Esophagus muscularis mucosa (tissue), 4 donors: ENCODE data around the gene ITGA5. TPM values are rescaled to one million over a fixed set of nuclear protein-coding genes. Genes with fewer than 3 reads are reported as not detected.
A peak's percentile ranks its signal among the peaks of the same experiment; 100 is the strongest.

Experiments
- DNase-seq: peaks from one replicate; pipeline ENCODE4 v3.0.0-alpha.2; 2017; ENCODE audit errors: extremely low spot score
- H3K27ac ChIP-seq, 4 donors: fragments of 200-600 bp; sonication (generic); replicated peaks in 1 of 4; 1 replicate in 3 of 4; 2 replicates in 1 of 4; pipeline ENCODE4 v1.5.1; 2016 to 2019; ENCODE audit warnings: mild to moderate bottlenecking in 1 of 4
- H3K27me3 ChIP-seq, 4 donors: fragments of 200-600 bp; sonication (generic); one replicate each; pipeline versions ENCODE4 v1.5.1 to v1.6.0; 2016 to 2019
- H3K36me3 ChIP-seq, 4 donors: fragments of 200-600 bp; sonication (generic); one replicate each; pipeline ENCODE4 v1.5.1; 2016 to 2019
- H3K4me1 ChIP-seq, 4 donors: fragments of 200-600 bp; sonication (generic); one replicate each; pipeline ENCODE4 v1.5.1; 2016 to 2019
- H3K4me3 ChIP-seq, 4 donors: fragments of 200-600 bp; sonication (generic); 1 replicate in 2 of 4; 2 replicates in 2 of 4; pipeline ENCODE4 v1.5.1; 2016 to 2019; ENCODE audit warnings: mild to moderate bottlenecking in 4 of 4, moderate library complexity in 1 of 4
- H3K9me3 ChIP-seq, 4 donors: fragments of 200-600 bp; sonication (generic); 1 replicate in 3 of 4; 2 replicates in 1 of 4; pipeline ENCODE4 v1.5.1; 2016 to 2019
- CTCF ChIP-seq, 3 experiments: fragments of 200-600 bp in 2 of 3; fragments of 450-650 bp in 1 of 3; sonication (generic) in 2 of 3; IDR thresholded peaks; one replicate each; pipeline ENCODE4 v1.5.1; 2017 to 2019; ENCODE audit warnings: antibody characterized with exemption in 3 of 3, mild to moderate bottlenecking in 2 of 3, moderate library complexity in 1 of 3
- EP300 ChIP-seq: sonication (generic); formaldehyde crosslinking; IDR thresholded peaks from one replicate; pipeline ENCODE4 v1.6.1; 2017; ENCODE audit warnings: antibody characterized with exemption
- POLR2A ChIP-seq: fragments of 450-650 bp; IDR thresholded peaks from one replicate; pipeline ENCODE4 v1.6.1; 2017; ENCODE audit warnings: antibody characterized with exemption, moderate library complexity, mild to moderate bottlenecking, low read depth
- POLR2AphosphoS5 ChIP-seq, 2 donors: sonication (generic); formaldehyde crosslinking; IDR thresholded peaks; one replicate each; pipeline ENCODE4 v1.6.1; 2017; ENCODE audit warnings: antibody characterized with exemption in 2 of 2
- WGBS: methylation state at CpG from one replicate; pipeline ENCODE4 v1.1.5; 2018; 5-methylcytosine and 5-hydroxymethylcytosine counted together
- intact Hi-C: fragments of 100-400 bp; cut with DNase I; formaldehyde crosslinking; loops from one replicate; pipeline ENCODE4 v1.15.1; 2023
- total RNA-seq, 4 donors: library from RNA; depleted of rRNA; stranded (reverse); fragments of >200 nt; gene quantifications; one replicate each; pipeline versions ENCODE4 v1.1.0 to v1.2.1, GENCODE V29; 2016

Gene ITGA5
- total RNA-seq, 4 donors from 2014 or later = 264 to 785 (median 602) TPM

- Histone ChIP-seq H3K9me3 (no peaks in the 10 kb centered on the region), H3K27ac (peak overlapping the region; percentile 14 to 97 (median 40)), H3K27me3 (no peaks in the 10 kb centered on the region), H3K4me1 (peaks cover 60 to 99% (median 93%) of the 10 kb centered on the region in 4 donors), H3K36me3 (peaks cover 59 to 89% (median 77%) of the 10 kb centered on the region in 4 donors), H3K4me3 (no peak overlapping the region)
- TF ChIP-seq POLR2AphosphoS5 (IDR thresholded peaks at IDR 0.05) = peak in 1 of 2 donors; percentile 27
- TF ChIP-seq POLR2A = no peak
- no peak for DNase-seq
- intact Hi-C loops = no loop called here
- 71% methylated on average over 6 of the region's 8 CpGs for WGBS
Measured at GRCh38 chr12:54409267-54409666, 9.8 kb downstream of the ITGA5 start.

DNA sequence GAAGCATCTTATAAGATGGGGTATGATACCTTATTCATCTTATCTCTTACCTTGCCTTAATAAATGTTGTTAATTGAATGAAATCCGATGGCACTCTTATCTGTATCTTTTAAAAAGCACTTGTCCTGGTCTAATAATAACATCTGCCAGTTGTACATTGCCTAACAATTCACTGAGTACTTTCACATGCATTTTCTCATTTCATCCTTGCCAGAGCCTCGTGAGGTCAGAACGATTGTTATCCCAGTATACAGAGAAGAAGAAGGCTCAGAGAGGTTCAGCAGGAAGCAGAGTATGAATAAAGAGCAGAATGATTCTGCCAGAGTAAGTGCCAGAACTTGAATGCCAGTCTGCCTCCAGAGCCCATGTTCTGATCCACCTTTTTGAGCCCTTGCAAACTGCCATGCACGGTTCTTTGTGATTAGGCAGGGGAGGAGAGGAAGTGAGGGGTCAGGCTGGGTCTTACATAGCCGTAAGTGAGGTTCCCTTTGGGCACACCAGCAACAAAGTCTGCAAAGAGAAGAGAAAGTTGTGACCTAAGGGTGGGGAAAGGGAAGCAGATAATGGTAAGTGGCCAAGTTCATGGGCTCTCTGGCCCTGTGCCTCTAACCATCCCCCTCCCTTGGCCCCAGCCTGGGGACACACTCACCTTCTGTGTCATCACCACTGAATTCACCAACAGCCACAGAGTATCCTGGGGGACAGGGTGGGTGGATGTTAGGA, 11.7 kb downstream of the ITGA5 start:
- H3K9me3 ChIP-seq = no peaks in the 10 kb centered on the region
- intact Hi-C loops = no loop called here
- no peaks in the 10 kb centered on the region for H3K27me3 ChIP-seq
- H3K36me3 ChIP-seq = peaks cover 78 to 100% (median 97%) of the 10 kb centered on the region in 4 donors
- no peak for DNase-seq
- no peak overlapping the region for H3K4me3 ChIP-seq
- peaks cover 41 to 98% (median 83%) of the 10 kb centered on the region in 4 donors for H3K4me1 ChIP-seq
- peak overlapping the region; percentile 52 to 97 (median 66) for H3K27ac ChIP-seq
- no peak for TF ChIP-seq EP300
- TF ChIP-seq CTCF (IDR thresholded peaks at IDR 0.05) = no peak
- no peak for TF ChIP-seq POLR2A
- peak; percentile 11 to 45 for TF ChIP-seq POLR2AphosphoS5 (IDR thresholded peaks at IDR 0.05)
- 47% methylated on average over 5 of the region's 5 CpGs for WGBS

DNA sequence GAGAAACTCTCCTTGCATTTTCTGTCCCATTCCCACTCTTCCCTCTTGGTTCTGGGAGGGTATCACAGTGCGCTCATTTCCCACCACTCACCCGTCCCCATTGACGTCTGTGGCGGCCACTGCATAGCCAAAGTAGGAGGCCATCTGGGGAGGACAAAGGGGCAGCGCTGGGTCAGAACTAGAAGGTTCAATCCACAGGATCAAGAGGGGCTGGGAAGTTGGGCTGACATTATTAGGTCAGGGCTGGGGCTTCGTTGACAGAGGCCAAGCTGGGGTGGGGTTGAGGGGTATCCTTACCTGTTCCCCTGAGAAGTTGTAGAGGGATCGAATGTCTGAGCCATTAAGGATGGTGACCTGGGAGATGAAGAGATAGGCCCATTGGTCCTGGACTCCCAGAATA, 13.5 kb downstream of the ITGA5 start:
- no peaks in the 10 kb centered on the region for H3K27me3 ChIP-seq
- TF ChIP-seq EP300 = no peak
- TF ChIP-seq CTCF (IDR thresholded peaks at IDR 0.05) = no peak
- TF ChIP-seq POLR2AphosphoS5 (IDR thresholded peaks at IDR 0.05) = peak in 1 of 2 donors; percentile 4
- no peak for TF ChIP-seq POLR2A
- peaks cover 88 to 100% (median 99%) of the 10 kb centered on the region in 4 donors for H3K36me3 ChIP-seq
- H3K4me1 ChIP-seq = peaks cover 23 to 91% (median 67%) of the 10 kb centered on the region in 4 donors
- H3K4me3 ChIP-seq = no peak overlapping the region
- DNase-seq = no peak
- 88% methylated on average over 7 of the region's 7 CpGs for WGBS
- H3K27ac ChIP-seq = peak overlapping the region in 3 of 4 donors; percentile 61 to 97 (median 69)
- intact Hi-C loops = no loop called here
- H3K9me3 ChIP-seq = no peaks in the 10 kb centered on the region

- Histone ChIP-seq H3K27me3 (no peaks in the 10 kb centered on the region), H3K36me3 (peaks cover 90 to 100% (median 99%) of the 10 kb centered on the region in 4 donors), H3K27ac (peak overlapping the region in 3 of 4 donors; percentile 61 to 97 (median 69)), H3K4me1 (peaks cover 22 to 87% (median 63%) of the 10 kb centered on the region in 4 donors), H3K4me3 (no peak overlapping the region), H3K9me3 (no peaks in the 10 kb centered on the region)
- WGBS = 84% methylated on average over 10 of the region's 10 CpGs
- intact Hi-C loops = no loop called here
- TF ChIP-seq CTCF (IDR thresholded peaks at IDR 0.05) (no peak), POLR2AphosphoS5 (IDR thresholded peaks at IDR 0.05) (peak in 1 of 2 donors; percentile 29), POLR2A (no peak)
- no peak for DNase-seq
Measured at GRCh38 chr12:54405106-54405505, 14.0 kb downstream of the ITGA5 start.
